Activated naive CD4-positive, alpha-beta T cell treated with anti-CD3 and anti-CD28 coated beads for 36 hours (primary cell): ENCODE data around the gene TSN. TPM values are rescaled to one million over a fixed set of nuclear protein-coding genes. Genes with fewer than 3 reads are reported as not detected.
A peak's percentile ranks its signal among the peaks of the same experiment; 100 is the strongest.
"Not testable (repeated sequence)": the region's sequence is repeated elsewhere in the genome, so short reads cannot be mapped to it uniquely, and the experiment has no call there.

Experiments
- CTCF ChIA-PET: fragments of 350-600 bp; sonication (Branson Sonifier 250); formaldehyde crosslinking; loops from one replicate; lab custom pipeline; 2021; ENCODE audit warnings: antibody characterized with exemption; lab: Charles Lee
- DNase-seq: peaks from one replicate; pipeline ENCODE4 v3.0.0-alpha.2; 2020
- H3K27ac Mint-ChIP-seq: one replicate; pipeline ENCODE4 v1.8.0; 2021; ENCODE audit warnings: mild to moderate bottlenecking, mixed read lengths
- H3K27me3 Mint-ChIP-seq: one replicate; pipeline ENCODE4 v1.8.0; 2021; ENCODE audit warnings: low read depth, mixed read lengths
- H3K36me3 Mint-ChIP-seq: one replicate; pipeline ENCODE4 v1.8.0; 2021; ENCODE audit warnings: low read depth, mixed read lengths
- H3K4me1 Mint-ChIP-seq: one replicate; pipeline ENCODE4 v1.8.0; 2021; ENCODE audit warnings: low read depth, mixed read lengths
- H3K4me3 Mint-ChIP-seq: one replicate; pipeline ENCODE4 v1.8.0; 2021; ENCODE audit warnings: mild to moderate bottlenecking, moderate library complexity, mixed read lengths
- H3K9me3 Mint-ChIP-seq: one replicate; pipeline ENCODE4 v1.8.0; 2021; ENCODE audit warnings: mixed read lengths
- intact Hi-C: fragments of 100-400 bp; cut with micrococcal nuclease; formaldehyde crosslinking; loops from one replicate; pipeline ENCODE4 v1.15.1; 2023
- total RNA-seq, 2 experiments: library from RNA; stranded (reverse); gene quantifications; one replicate each; pipeline ENCODE4 v1.2.3, GENCODE V29; 2021

Gene TSN
- 10 to 100 TPM; 49.8 to 52.6 TPM for total RNA-seq

GRCh38 chr2:121755237-121756111, at the start of gene TSN:
TSN (plus strand) TSS chr2:121755651; CDS start chr2:121755780, 129 bp downstream.
- DNase-seq = peak; percentile 98
- peaks cover 32% of the 10 kb centered on the region for H3K4me1 Mint-ChIP-seq
- peak within 1 kb of the TSS; percentile 80 for H3K27ac Mint-ChIP-seq
- peaks cover 8% of the 10 kb centered on the region for H3K36me3 Mint-ChIP-seq
- no peaks in the 10 kb centered on the region for H3K27me3 Mint-ChIP-seq
- intact Hi-C loops = loop anchor here (1.0 kb wide), 5 partner anchors 9 to 225 kb away; partner anchors contain the start of genes CLASP1, NIFK and RNU4ATAC
- peak within 1 kb of the TSS; percentile 91 for H3K4me3 Mint-ChIP-seq
- no peaks in the 10 kb centered on the region for H3K9me3 Mint-ChIP-seq
- CTCF ChIA-PET = no interaction called here

- Mint-ChIP-seq H3K9me3 (no peaks in the 10 kb centered on the region), H3K27me3 (no peaks in the 10 kb centered on the region), H3K27ac (no peak overlapping the region), H3K36me3 (no peaks in the 10 kb centered on the region), H3K4me1 (peaks cover 9% of the 10 kb centered on the region), H3K4me3 (no peak overlapping the region)
- CTCF ChIA-PET = no interaction called here
- DNase-seq = no peak
- intact Hi-C loops = no loop called here
Measured at GRCh38 chr2:121705958-121706357, 49.5 kb upstream of the TSN start.

GRCh38 chr2:121707344-121707919, 48.0 kb upstream of the TSN start:
- Mint-ChIP-seq H3K4me1 (no peaks in the 10 kb centered on the region), H3K27me3 (no peaks in the 10 kb centered on the region), H3K4me3 (no peak overlapping the region), H3K9me3 (no peaks in the 10 kb centered on the region), H3K27ac (no peak overlapping the region), H3K36me3 (no peaks in the 10 kb centered on the region)
- CTCF ChIA-PET = no interaction called here
- no peak for DNase-seq
- intact Hi-C loops = no loop called here

- Mint-ChIP-seq H3K4me1 (no peaks in the 10 kb centered on the region), H3K27ac (no peak overlapping the region), H3K27me3 (no peaks in the 10 kb centered on the region), H3K9me3 (no peaks in the 10 kb centered on the region), H3K36me3 (no peaks in the 10 kb centered on the region), H3K4me3 (no peak overlapping the region)
- no peak for DNase-seq
- intact Hi-C loops = no loop called here
- CTCF ChIA-PET = no interaction called here
Measured at GRCh38 chr2:121707920-121708361, 47.5 kb upstream of the TSN start.

GRCh38 chr2:121709776-121710469, 45.5 kb upstream of the TSN start:
- Mint-ChIP-seq H3K4me1 (no peaks in the 10 kb centered on the region), H3K27me3 (no peaks in the 10 kb centered on the region), H3K36me3 (no peaks in the 10 kb centered on the region), H3K4me3 (no peak overlapping the region), H3K27ac (no peak overlapping the region), H3K9me3 (no peaks in the 10 kb centered on the region)
- no peak for DNase-seq
- CTCF ChIA-PET = no interaction called here
- intact Hi-C loops = no loop called here

GRCh38 chr2:121710470-121711170, 44.8 kb upstream of the TSN start:
- Mint-ChIP-seq H3K27me3 (no peaks in the 10 kb centered on the region), H3K4me1 (no peaks in the 10 kb centered on the region), H3K36me3 (no peaks in the 10 kb centered on the region), H3K27ac (no peak overlapping the region), H3K9me3 (no peaks in the 10 kb centered on the region), H3K4me3 (no peak overlapping the region)
- CTCF ChIA-PET = no interaction called here
- intact Hi-C loops = no loop called here
- DNase-seq = no peak

- intact Hi-C loops, H3K36me3 Mint-ChIP-seq, H3K27ac Mint-ChIP-seq, H3K9me3 Mint-ChIP-seq, H3K4me1 Mint-ChIP-seq, H3K27me3 Mint-ChIP-seq, H3K4me3 Mint-ChIP-seq, CTCF ChIA-PET, DNase-seq: not testable (repeated sequence)
Measured at GRCh38 chr2:121711481-121711880, 44.0 kb upstream of the TSN start.

GRCh38 chr2:121716126-121716525, 39.3 kb upstream of the TSN start:
- no peak overlapping the region for H3K27ac Mint-ChIP-seq
- no peak overlapping the region for H3K4me3 Mint-ChIP-seq
- H3K9me3 Mint-ChIP-seq = no peaks in the 10 kb centered on the region
- intact Hi-C loops = no loop called here
- peaks cover 4% of the 10 kb centered on the region for H3K4me1 Mint-ChIP-seq
- no peaks in the 10 kb centered on the region for H3K27me3 Mint-ChIP-seq
- CTCF ChIA-PET = interaction anchor here (0.7 to 1.2 kb wide), 3 partner anchors 15 to 179 kb away, joined by 3 to 4 read pairs (median 4); no protein-coding TSS in a partner anchor
- H3K36me3 Mint-ChIP-seq = no peaks in the 10 kb centered on the region
- no peak for DNase-seq

GRCh38 chr2:121717529-121717928, 37.9 kb upstream of the TSN start:
- Mint-ChIP-seq H3K4me1 (peaks cover 18% of the 10 kb centered on the region), H3K27me3 (no peaks in the 10 kb centered on the region), H3K27ac (no peak overlapping the region), H3K36me3 (no peaks in the 10 kb centered on the region), H3K9me3 (no peaks in the 10 kb centered on the region), H3K4me3 (no peak overlapping the region)
- intact Hi-C loops = no loop called here
- no peak for DNase-seq
- CTCF ChIA-PET = interaction anchor here (0.6 to 1.5 kb wide), 5 partner anchors 21 to 361 kb away, joined by 3 to 6 read pairs (median 4); no protein-coding TSS in a partner anchor

GRCh38 chr2:121721926-121722325, 33.5 kb upstream of the TSN start:
- Mint-ChIP-seq H3K4me1 (peaks cover 36% of the 10 kb centered on the region), H3K27ac (peak overlapping the region; percentile 91), H3K9me3 (no peaks in the 10 kb centered on the region), H3K36me3 (peaks cover 10% of the 10 kb centered on the region), H3K27me3 (no peaks in the 10 kb centered on the region), H3K4me3 (no peak overlapping the region)
- intact Hi-C loops = loop anchor here (1.0 to 2.0 kb wide), 7 partner anchors 8 to 320 kb away; partner anchors contain the start of genes CLASP1 and NIFK
- CTCF ChIA-PET = no interaction called here
- DNase-seq = peak; percentile 23

- CTCF ChIA-PET = no interaction called here
- Mint-ChIP-seq H3K9me3 (no peaks in the 10 kb centered on the region), H3K4me1 (peaks cover 41% of the 10 kb centered on the region), H3K36me3 (peaks cover 15% of the 10 kb centered on the region), H3K27ac (peak overlapping the region; percentile 91), H3K27me3 (no peaks in the 10 kb centered on the region), H3K4me3 (no peak overlapping the region)
- peak; percentile 59 for DNase-seq
- intact Hi-C loops = loop anchor here (1.0 to 2.0 kb wide), 7 partner anchors 8 to 320 kb away; partner anchors contain the start of genes CLASP1 and NIFK
Measured at GRCh38 chr2:121722479-121722878, 33.0 kb upstream of the TSN start.
